ENCODE measurements around the gene PIGT. TPM values are rescaled to one million over a fixed set of nuclear protein-coding genes. Genes with fewer than 3 reads are reported as not detected.
A peak's percentile ranks its signal among the peaks of the same experiment; 100 is the strongest.

Gene PIGT
- total RNA-seq, 1 experiment from 2014 or later, result 71.4 TPM

DNA sequence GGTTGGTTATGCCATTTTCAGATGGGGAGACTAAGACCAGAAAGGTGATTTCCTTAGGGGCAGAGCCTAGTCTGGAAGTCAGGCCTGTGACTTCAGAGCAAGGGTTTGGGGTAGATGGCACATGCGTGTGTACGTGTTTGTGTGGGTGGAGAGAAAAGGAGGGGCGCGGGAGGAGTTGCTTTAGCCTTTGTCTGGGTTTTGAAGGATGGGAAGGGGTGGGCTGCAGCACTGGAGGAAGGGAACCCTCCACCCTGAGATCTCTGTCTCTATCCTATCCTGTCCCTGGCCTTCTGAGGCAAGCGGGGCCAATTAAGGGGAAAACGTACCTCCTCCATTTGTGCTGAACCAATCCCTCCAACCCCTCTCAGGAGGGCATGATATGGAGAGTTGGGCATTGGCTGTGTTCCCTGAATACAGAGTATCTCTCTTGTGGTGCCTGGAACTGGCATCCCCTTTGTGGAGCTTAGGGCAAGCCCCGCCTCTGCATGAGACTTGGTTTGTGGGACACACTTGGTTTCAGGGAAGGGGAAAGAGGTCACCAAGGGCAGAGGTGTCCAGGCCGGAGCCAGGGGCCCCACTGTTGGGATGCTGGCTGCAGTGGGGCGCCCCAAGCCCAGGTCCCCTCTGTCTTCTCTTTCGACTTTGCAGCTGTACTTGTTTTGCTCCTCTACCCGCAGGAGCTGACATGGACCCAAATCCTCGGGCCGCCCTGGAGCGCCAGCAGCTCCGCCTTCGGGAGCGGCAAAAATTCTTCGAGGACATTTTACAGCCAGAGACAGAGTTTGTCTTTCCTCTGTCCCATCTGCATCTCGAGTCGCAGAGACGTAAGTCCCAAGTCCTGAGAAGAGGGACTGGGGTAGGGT is 7.9 kb upstream of the PIGT start, which contains the start of gene DBNDD2:
DBNDD2 (plus strand) TSS at position 507 of the 863 bp plus-strand sequence; CDS start at position 686, 179 bp downstream.
- peaks cover 8 to 11% of the 10 kb centered on the region in 2 experiments; a peak in 2 of 4 replicates for H3K36me3 ChIP-seq (ENCODE audit: control insufficient read depth in 1 of 2, insufficient read depth in 2 of 2, low read length in 2 of 2)
- CTCF ChIA-PET, result interaction anchor here (0.6 kb wide), 1 partner anchor 29 kb away, joined by 3 read pairs; no protein-coding TSS in a partner anchor
- POLR2A ChIA-PET, result interaction anchor here (1.3 to 1.5 kb wide), 3 partner anchors 8 to 85 kb away, joined by 4 to 6 read pairs (median 4); partner anchors contain the start of gene PIGT
- H3K9me2 ChIP-seq (ENCODE audit: insufficient read depth), result no peaks in the 10 kb centered on the region
- H3K27me3 ChIP-seq (ENCODE audit: insufficient read depth, low read length), result no peaks in the 10 kb centered on the region
- H3K4me2 ChIP-seq (ENCODE audit: low read length), result peak within 1 kb of the TSS; percentile 84
- H3K4me1 ChIP-seq (ENCODE audit: control insufficient read depth in 1 of 2, insufficient read depth in 2 of 2, low read length in 2 of 2), result peaks cover 5 to 24% of the 10 kb centered on the region in 2 experiments; a peak in 3 of 4 replicates
- RAD21 ChIA-PET (ENCODE audit: low non-redundant PET in 1 of 2, low total read pairs in 2 of 2, uncharacterized antibody in 2 of 2, unreplicated experiment in 2 of 2), result no interaction called here
- no peaks in the 10 kb centered on the region for H4K20me1 ChIP-seq (ENCODE audit: insufficient read depth)
- BruUV-seq (replicated peaks), result no TSS peak
- no peak within 1 kb of the TSS for H2AFZ ChIP-seq (ENCODE audit: low read depth, low read length, poor library complexity, severe bottlenecking)
- H3K79me2 ChIP-seq (ENCODE audit: insufficient read depth, low read length), result peaks cover 15% of the 10 kb centered on the region; the same call in 1 of the 2 replicates
- peak within 1 kb of the TSS; percentile 71 to 76 for H3K4me3 ChIP-seq (replicated peaks in 1 of 2; ENCODE audit: low read depth in 1 of 2, low read length in 2 of 2)
- DNase-seq (ENCODE audit: low read depth, low spot score), result no peak
- no peak for ATAC-seq
- H3K27ac ChIP-seq (ENCODE audit: low read depth, low read length), result peak within 1 kb of the TSS; percentile 83
- no peaks in the 10 kb centered on the region for H3K9me3 ChIP-seq (ENCODE audit: control insufficient read depth in 1 of 2, insufficient read depth in 1 of 2, low read depth in 1 of 2, low read length in 2 of 2)
- peak within 1 kb of the TSS; percentile 81 for H3K9ac ChIP-seq (ENCODE audit: low read length)
- TF ChIP-seq, protein P1, sequence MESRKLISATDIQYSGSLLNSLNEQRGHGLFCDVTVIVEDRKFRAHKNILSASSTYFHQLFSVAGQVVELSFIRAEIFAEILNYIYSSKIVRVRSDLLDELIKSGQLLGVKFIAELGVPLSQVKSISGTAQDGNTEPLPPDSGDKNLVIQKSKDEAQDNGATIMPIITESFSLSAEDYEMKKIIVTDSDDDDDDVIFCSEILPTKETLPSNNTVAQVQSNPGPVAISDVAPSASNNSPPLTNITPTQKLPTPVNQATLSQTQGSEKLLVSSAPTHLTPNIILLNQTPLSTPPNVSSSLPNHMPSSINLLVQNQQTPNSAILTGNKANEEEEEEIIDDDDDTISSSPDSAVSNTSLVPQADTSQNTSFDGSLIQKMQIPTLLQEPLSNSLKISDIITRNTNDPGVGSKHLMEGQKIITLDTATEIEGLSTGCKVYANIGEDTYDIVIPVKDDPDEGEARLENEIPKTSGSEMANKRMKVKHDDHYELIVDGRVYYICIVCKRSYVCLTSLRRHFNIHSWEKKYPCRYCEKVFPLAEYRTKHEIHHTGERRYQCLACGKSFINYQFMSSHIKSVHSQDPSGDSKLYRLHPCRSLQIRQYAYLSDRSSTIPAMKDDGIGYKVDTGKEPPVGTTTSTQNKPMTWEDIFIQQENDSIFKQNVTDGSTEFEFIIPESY (IDR thresholded peaks at IDR 0.05; ENCODE audit: extremely low read depth, insufficient replicate concordance, low read length), result no peak
- TF ChIP-seq, protein P2, sequence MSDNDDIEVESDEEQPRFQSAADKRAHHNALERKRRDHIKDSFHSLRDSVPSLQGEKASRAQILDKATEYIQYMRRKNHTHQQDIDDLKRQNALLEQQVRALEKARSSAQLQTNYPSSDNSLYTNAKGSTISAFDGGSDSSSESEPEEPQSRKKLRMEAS (IDR thresholded peaks at IDR 0.05), result no peak
- intact Hi-C loops (cut with micrococcal nuclease), result no loop called here
